Endothelial cell of umbilical vein (primary cell): Measurements from ENCODE around the gene UGT1A5. TPM values are rescaled to one million over a fixed set of nuclear protein-coding genes. Genes with fewer than 3 reads are reported as not detected.
A peak's percentile ranks its signal among the peaks of the same experiment; 100 is the strongest.

Source experiments
- BruUV-seq: library from RNA; stranded (reverse); fragments of 400-500 nt; replicated peaks from 2 replicates; lab custom pipeline; 2021; lab: Mats Ljungman, UMichigan
- CTCF ChIA-PET: fragments of 300-600, 350-600 bp; sonication (Branson Sonifier 250); formaldehyde crosslinking; loops from one replicate; lab custom pipeline; 2021; ENCODE audit warnings: antibody characterized with exemption, inconsistent platforms; lab: Charles Lee
- POLR2A ChIA-PET: fragments of 300-600, 350-600 bp; sonication (Branson Sonifier 250); formaldehyde crosslinking; loops from one replicate; lab custom pipeline; 2021; ENCODE audit warnings: antibody characterized with exemption, inconsistent platforms; lab: Charles Lee
- DNase-seq: peaks from one replicate; pipeline ENCODE4 v3.0.0-alpha.2; 2011; ENCODE audit warnings: low read depth, low spot score
- FAIRE-seq: peaks from 2 replicates; lab custom pipeline; 2011; peaks lifted over from hg19 to GRCh38; lab: Jason Lieb, UNC
- H2AFZ ChIP-seq: 2 replicates; pipeline ENCODE4 v1.6.0; 2012; ENCODE audit warnings: low read depth, low read length, control low read depth, inconsistent platforms
- H3K27ac ChIP-seq: 2 replicates; pipeline ENCODE4 v1.5.1; 2011; ENCODE audit warnings: low read depth, mild to moderate bottlenecking, control low read depth, low read length, moderate library complexity; ENCODE audit not compliant: insufficient read depth
- H3K27me3 ChIP-seq, 2 experiments: 2 replicates each; pipeline versions ENCODE4 v1.6.0 to v1.6.1; 2011; ENCODE audit warnings: low read length in 2 of 2, mixed read lengths in 1 of 2; ENCODE audit not compliant: control insufficient read depth in 2 of 2, insufficient read depth in 2 of 2
- H3K36me3 ChIP-seq, 2 experiments: 2 replicates in 1 of 2; 3 replicates in 1 of 2; pipeline ENCODE4 v1.5.1; 2011; ENCODE audit warnings: low read length in 2 of 2, mild to moderate bottlenecking in 1 of 2, moderate library complexity in 1 of 2; ENCODE audit not compliant: control insufficient read depth in 2 of 2, insufficient read depth in 2 of 2; ENCODE audit errors: extremely low read depth in 1 of 2
- H3K4me1 ChIP-seq: 3 replicates; pipeline ENCODE4 v1.5.1; 2011; ENCODE audit warnings: mild to moderate bottlenecking, low read length; ENCODE audit not compliant: control insufficient read depth, insufficient read depth; ENCODE audit errors: extremely low read depth
- H3K4me2 ChIP-seq: 2 replicates; pipeline ENCODE4 v1.6.1; 2011; ENCODE audit warnings: low read length, control low read depth, mixed read lengths; ENCODE audit not compliant: insufficient read depth
- H3K4me3 ChIP-seq, 3 experiments: fragments of 200-600 bp in 1 of 3; sonication (generic), shearing (Covaris generic) in 1 of 3; replicated peaks in 1 of 3; 2 replicates each; pipeline ENCODE4 v1.5.1; 2011 to 2016; ENCODE audit warnings: control low read depth in 3 of 3, low read length in 3 of 3, mild to moderate bottlenecking in 2 of 3, inconsistent platforms in 1 of 3, low read depth in 1 of 3, moderate library complexity in 1 of 3; ENCODE audit not compliant: insufficient read depth in 1 of 3
- H3K79me2 ChIP-seq: 2 replicates; pipeline ENCODE4 v1.6.0; 2012; ENCODE audit warnings: low read length, inconsistent platforms; ENCODE audit not compliant: control insufficient read depth, insufficient read depth
- H3K9ac ChIP-seq: replicated peaks from 2 replicates; pipeline ENCODE3; 2011; ENCODE audit warnings: low read length, control low read depth; ENCODE audit not compliant: insufficient read depth; ENCODE audit errors: extremely low read depth
- H3K9me1 ChIP-seq: replicated peaks from 3 replicates; pipeline ENCODE4 v1.6.0; 2011; ENCODE audit warnings: mild to moderate bottlenecking, low read length; ENCODE audit not compliant: control insufficient read depth, insufficient read depth; ENCODE audit errors: extremely low read depth
- H3K9me3 ChIP-seq: replicated peaks from 2 replicates; pipeline ENCODE4 v1.5.1; 2012; ENCODE audit warnings: low read length, inconsistent platforms; ENCODE audit not compliant: control insufficient read depth, insufficient read depth
- H4K20me1 ChIP-seq: replicated peaks from 2 replicates; pipeline ENCODE3; 2011; ENCODE audit warnings: mild to moderate bottlenecking, low read length; ENCODE audit not compliant: control insufficient read depth, insufficient read depth; ENCODE audit errors: extremely low read depth
- EZH2 ChIP-seq: IDR thresholded peaks from 2 replicates; pipeline ENCODE4 v1.6.1; 2012; ENCODE audit warnings: borderline replicate concordance, low read depth, mild to moderate bottlenecking, moderate library complexity, low read length, inconsistent platforms; ENCODE audit not compliant: severe bottlenecking
- FOS ChIP-seq: IDR thresholded peaks from 2 replicates; pipeline ENCODE4 v1.6.1; 2011; ENCODE audit warnings: mild to moderate bottlenecking, low read length, moderate library complexity, borderline replicate concordance; ENCODE audit not compliant: insufficient read depth
- GATA2 ChIP-seq: IDR thresholded peaks from 2 replicates; pipeline ENCODE4 v1.7.0; 2011; ENCODE audit warnings: low read depth, mild to moderate bottlenecking, moderate library complexity, mixed read lengths, low read length; ENCODE audit not compliant: insufficient read length, insufficient read depth
- JUN ChIP-seq: IDR thresholded peaks from 2 replicates; pipeline ENCODE4 v1.6.1; 2011; ENCODE audit warnings: borderline replicate concordance, low read depth; ENCODE audit not compliant: insufficient read length, insufficient read depth
- MYC ChIP-seq: IDR thresholded peaks from one replicate; pipeline ENCODE4 v1.6.1; 2011; ENCODE audit warnings: mild to moderate bottlenecking, low read depth, low read length
- POLR2A ChIP-seq: IDR thresholded peaks from 2 replicates; pipeline ENCODE4 v1.6.1; 2012; ENCODE audit warnings: low read depth, mild to moderate bottlenecking, control low read depth, low read length
- POLR2AphosphoS5 ChIP-seq: IDR thresholded peaks from 2 replicates; pipeline ENCODE4 v1.6.1; 2012; ENCODE audit warnings: low read depth, mild to moderate bottlenecking, control low read depth, low read length, moderate library complexity; ENCODE audit not compliant: insufficient read depth
- dilution Hi-C: fragments of 300-500 bp; cut with MboI; formaldehyde crosslinking; loops from one replicate; pipeline ENCODE4 v1.15.0; 2019; ENCODE audit warnings: low sequenced_read_pairs; ENCODE audit not compliant: extremely low pct_ligation_motif_present
- intact Hi-C: fragments of 100-400 bp; cut with micrococcal nuclease; formaldehyde crosslinking; loops from one replicate; pipeline ENCODE4 v1.10.0; 2022
- polyA plus RNA-seq, 4 experiments: library from polyadenylated mRNA; depleted of rRNA in 3 of 4; stranded (reverse) in 3 of 4; unstranded in 1 of 4; fragments of >200 nt; gene quantifications; 2 replicates each; pipeline versions ENCODE4 v1.2.1 to v1.2.3, GENCODE V29; 2011 to 2012; ENCODE audit warnings: missing spikeins in 1 of 4
- total RNA-seq: library from RNA; stranded (reverse); gene quantifications from 2 replicates; pipeline ENCODE4 v1.2.3, GENCODE V29; 2021
- TF ChIP-seq, protein P1 (sequence below), 2 donors: IDR thresholded peaks; 1 replicate in 1 of 2; 2 replicates in 1 of 2; pipeline ENCODE4 v1.5.1; 2011; ENCODE audit warnings: low read length in 2 of 2, mild to moderate bottlenecking in 2 of 2, moderate library complexity in 2 of 2, control low read depth in 1 of 2, inconsistent platforms in 1 of 2, low read depth in 1 of 2; ENCODE audit not compliant: insufficient read depth in 1 of 2; ENCODE audit errors: extremely low read depth in 1 of 2
- TF ChIP-seq, protein P2 (sequence below): IDR thresholded peaks from 2 replicates; pipeline ENCODE4 v1.6.1; 2011; ENCODE audit not compliant: insufficient read depth, insufficient read length

The UGT1A5 gene
- total and polyA plus RNA-seq, 2 donors (not counting 3 experiments of a cell fraction or from before 2014, with no cell fraction given) = not detected

DNA sequence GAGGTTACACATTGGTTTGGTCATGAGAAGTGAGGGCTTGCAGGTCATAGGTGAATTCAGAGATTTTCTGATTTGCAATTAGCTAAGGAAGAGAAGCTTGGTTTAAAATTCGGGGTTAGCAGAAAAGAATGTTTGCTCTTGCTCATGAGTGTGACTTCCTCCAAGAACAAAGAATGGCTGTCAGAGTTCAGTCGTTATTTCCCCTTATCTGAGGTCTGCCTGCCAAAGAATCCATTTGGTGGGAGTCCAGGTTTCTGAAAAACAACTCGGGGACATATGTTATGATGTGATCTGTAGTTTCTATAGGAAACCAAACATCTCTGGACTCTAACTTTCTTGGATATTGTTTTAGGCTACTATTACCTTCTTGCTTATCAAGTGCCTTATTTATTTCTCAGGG is 23.2 kb upstream of the UGT1A5 start:
- dilution Hi-C loops = no loop called here
- no TSS peak for BruUV-seq
- no peak overlapping the region for H2AFZ ChIP-seq

More for the DNA sequence above, 23.2 kb upstream of the UGT1A5 start:
- H4K20me1 ChIP-seq = no peaks in the 10 kb centered on the region
- DNase-seq = peak; percentile 97
- H3K9me1 ChIP-seq = no peaks in the 10 kb centered on the region
- ChIA-PET POLR2A (no interaction called here), CTCF (interaction anchor here (1.0 to 1.5 kb wide), 3 partner anchors 18 to 276 kb away, joined by 3 to 4 read pairs (median 3); no protein-coding TSS in a partner anchor)
- TF ChIP-seq FOS = no peak
- TF ChIP-seq, protein P1, sequence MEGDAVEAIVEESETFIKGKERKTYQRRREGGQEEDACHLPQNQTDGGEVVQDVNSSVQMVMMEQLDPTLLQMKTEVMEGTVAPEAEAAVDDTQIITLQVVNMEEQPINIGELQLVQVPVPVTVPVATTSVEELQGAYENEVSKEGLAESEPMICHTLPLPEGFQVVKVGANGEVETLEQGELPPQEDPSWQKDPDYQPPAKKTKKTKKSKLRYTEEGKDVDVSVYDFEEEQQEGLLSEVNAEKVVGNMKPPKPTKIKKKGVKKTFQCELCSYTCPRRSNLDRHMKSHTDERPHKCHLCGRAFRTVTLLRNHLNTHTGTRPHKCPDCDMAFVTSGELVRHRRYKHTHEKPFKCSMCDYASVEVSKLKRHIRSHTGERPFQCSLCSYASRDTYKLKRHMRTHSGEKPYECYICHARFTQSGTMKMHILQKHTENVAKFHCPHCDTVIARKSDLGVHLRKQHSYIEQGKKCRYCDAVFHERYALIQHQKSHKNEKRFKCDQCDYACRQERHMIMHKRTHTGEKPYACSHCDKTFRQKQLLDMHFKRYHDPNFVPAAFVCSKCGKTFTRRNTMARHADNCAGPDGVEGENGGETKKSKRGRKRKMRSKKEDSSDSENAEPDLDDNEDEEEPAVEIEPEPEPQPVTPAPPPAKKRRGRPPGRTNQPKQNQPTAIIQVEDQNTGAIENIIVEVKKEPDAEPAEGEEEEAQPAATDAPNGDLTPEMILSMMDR (IDR thresholded peaks at IDR 0.05; ENCODE audit: extremely low read depth in 1 of 2, insufficient read depth in 1 of 2, low read depth in 1 of 2, low read length in 2 of 2) = no peak
- TF ChIP-seq EZH2 = no peak
- TF ChIP-seq, protein P2, sequence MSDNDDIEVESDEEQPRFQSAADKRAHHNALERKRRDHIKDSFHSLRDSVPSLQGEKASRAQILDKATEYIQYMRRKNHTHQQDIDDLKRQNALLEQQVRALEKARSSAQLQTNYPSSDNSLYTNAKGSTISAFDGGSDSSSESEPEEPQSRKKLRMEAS = no peak
- TF ChIP-seq MYC = no peak
- peak; percentile 21 for TF ChIP-seq JUN
- peak; percentile 25 for TF ChIP-seq GATA2
- no peak for TF ChIP-seq POLR2AphosphoS5
- TF ChIP-seq POLR2A = peak; percentile 29
- peak overlapping the region; percentile 17 for H3K9ac ChIP-seq
- intact Hi-C loops = loop anchor here (1.0 kb wide), 1 partner anchor 11 kb away; no protein-coding TSS in a partner anchor
- H3K4me2 ChIP-seq = peak overlapping the region; percentile 31
- H3K79me2 ChIP-seq = no peaks in the 10 kb centered on the region
- H3K4me3 ChIP-seq = no peak overlapping the region
- FAIRE-seq = peak; percentile 90
- peak overlapping the region; percentile 68 for H3K27ac ChIP-seq
- no peaks in the 10 kb centered on the region for H3K36me3 ChIP-seq
- no peaks in the 10 kb centered on the region for H3K9me3 ChIP-seq
- H3K4me1 ChIP-seq = peaks cover 17% of the 10 kb centered on the region
- no peaks in the 10 kb centered on the region for H3K27me3 ChIP-seq
